Liver (tissue), 3 donors: Measurements from ENCODE around the gene SIGLEC8.

Experiments
- ATF3 ChIP-seq: IDR thresholded peaks from 2 replicates; pipeline ENCODE4 v1.6.1; 2016; ENCODE audit warnings: antibody characterized with exemption
- CTCF ChIP-seq: fragments of 150-350 bp; IDR thresholded peaks from 2 replicates; pipeline ENCODE4 v1.5.1; 2017; ENCODE audit warnings: improper control_type of control experiment, low read depth, low read length; ENCODE audit not compliant: missing input control
- EGR1 ChIP-seq, 2 donors: IDR thresholded peaks; 2 replicates each; pipeline ENCODE4 v1.6.1; 2016 to 2018; ENCODE audit warnings: antibody characterized with exemption in 2 of 2, low read depth in 2 of 2
- GABPA ChIP-seq, 2 donors: IDR thresholded peaks in 1 of 2; conservative IDR thresholded peaks in 1 of 2; 2 replicates each; pipeline ENCODE4 v1.6.1; 2016; ENCODE audit warnings: antibody characterized with exemption in 2 of 2, mild to moderate bottlenecking in 1 of 2, moderate library complexity in 1 of 2
- HNF4A ChIP-seq, 2 donors: conservative IDR thresholded peaks; 2 replicates each; pipeline ENCODE4 v1.6.1; 2016; ENCODE audit warnings: antibody characterized with exemption in 2 of 2, mild to moderate bottlenecking in 2 of 2
- JUND ChIP-seq, 2 donors: IDR thresholded peaks; 2 replicates each; pipeline ENCODE4 v1.6.1; 2016; ENCODE audit warnings: antibody characterized with exemption in 2 of 2
- MAX ChIP-seq: IDR thresholded peaks from 2 replicates; pipeline ENCODE4 v1.6.1; 2016; ENCODE audit warnings: antibody characterized with exemption
- RAD21 ChIP-seq, 2 donors: IDR thresholded peaks; 2 replicates each; pipeline ENCODE4 v1.6.1; 2016; ENCODE audit warnings: antibody characterized with exemption in 2 of 2, mild to moderate bottlenecking in 2 of 2
- REST ChIP-seq: IDR thresholded peaks from 2 replicates; pipeline ENCODE4 v1.6.1; 2016; ENCODE audit warnings: antibody characterized with exemption, mild to moderate bottlenecking
- RXRA ChIP-seq, 2 donors: IDR thresholded peaks; 2 replicates each; pipeline ENCODE4 v1.6.1; 2017 to 2018; ENCODE audit warnings: antibody characterized with exemption in 2 of 2, mild to moderate bottlenecking in 1 of 2
- SP1 ChIP-seq: IDR thresholded peaks from 2 replicates; pipeline ENCODE4 v1.6.1; 2018; ENCODE audit warnings: antibody characterized with exemption, mild to moderate bottlenecking
- TAF1 ChIP-seq: conservative IDR thresholded peaks from 2 replicates; pipeline ENCODE4 v1.6.1; 2016; ENCODE audit warnings: antibody characterized with exemption, mild to moderate bottlenecking
- ZBTB33 ChIP-seq: IDR thresholded peaks from 2 replicates; pipeline ENCODE4 v1.6.1; 2016; ENCODE audit warnings: antibody characterized with exemption
- donor health status: healthy.
- donor health status: healthy.

- TF ChIP-seq CTCF (no peak), ATF3 (no peak), EGR1 (IDR thresholded peaks at IDR 0.05; ENCODE audit: low read depth in 2 of 2) (no peak), RXRA (IDR thresholded peaks at IDR 0.05) (no peak), ZBTB33 (no peak), REST (no peak), TAF1 (no peak), MAX (no peak), SP1 (no peak), GABPA (IDR thresholded peaks at IDR 0.05 in 1 of 2, conservative IDR thresholded peaks at IDR 0.05 in 1 of 2) (no peak), JUND (IDR thresholded peaks at IDR 0.05) (no peak), HNF4A (conservative IDR thresholded peaks at IDR 0.05) (no peak), RAD21 (IDR thresholded peaks at IDR 0.05) (no peak)
Measured at GRCh38 chr19:51467864-51468544, 9.8 kb upstream of the SIGLEC8 start.
